ENCODE results near the gene COQ8B.
"Not testable (repeated sequence)": the region's sequence is repeated elsewhere in the genome, so short reads cannot be mapped to it uniquely, and the experiment has no call there.

COQ8B gene

DNA sequence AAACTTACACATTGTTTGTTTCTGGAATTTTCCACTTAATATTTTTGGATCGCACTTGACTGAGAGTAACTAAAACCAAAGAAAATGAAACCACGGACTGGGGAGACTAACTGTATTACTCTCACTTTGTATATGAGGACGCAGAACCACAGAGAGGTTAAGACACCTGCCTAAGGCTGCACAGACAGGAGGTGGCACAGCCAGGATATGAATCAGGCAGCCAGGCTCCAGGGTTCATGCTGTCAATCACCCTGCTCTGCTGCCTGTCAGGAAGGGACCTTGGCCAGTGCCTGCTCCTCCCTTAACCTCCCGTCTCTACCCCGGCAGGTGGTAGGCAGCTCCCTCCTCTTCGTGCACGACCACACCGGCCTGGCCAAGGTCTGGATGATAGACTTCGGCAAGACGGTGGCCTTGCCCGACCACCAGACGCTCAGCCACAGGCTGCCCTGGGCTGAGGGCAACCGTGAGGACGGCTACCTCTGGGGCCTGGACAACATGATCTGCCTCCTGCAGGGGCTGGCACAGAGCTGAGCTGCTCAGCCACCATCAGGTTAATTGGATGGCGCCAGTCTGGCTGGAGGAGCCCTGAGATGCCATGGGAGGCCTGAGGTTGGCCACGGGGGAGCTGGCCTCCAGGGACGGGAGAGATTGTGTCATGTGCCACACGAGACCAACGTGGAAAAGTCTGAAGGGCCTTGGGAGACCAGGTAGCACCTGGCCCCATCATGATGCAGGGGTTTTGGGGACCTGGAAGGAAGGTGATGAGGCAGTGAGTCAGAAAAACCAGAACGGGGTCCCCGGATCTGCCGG, 22.5 kb upstream of the COQ8B start:
- ChIA-PET POLR2A (no interaction called here), CTCF (no interaction called here)
- no peak for DNase-seq (ENCODE audit: low read depth, low spot score)
- TF ChIP-seq, protein P1, sequence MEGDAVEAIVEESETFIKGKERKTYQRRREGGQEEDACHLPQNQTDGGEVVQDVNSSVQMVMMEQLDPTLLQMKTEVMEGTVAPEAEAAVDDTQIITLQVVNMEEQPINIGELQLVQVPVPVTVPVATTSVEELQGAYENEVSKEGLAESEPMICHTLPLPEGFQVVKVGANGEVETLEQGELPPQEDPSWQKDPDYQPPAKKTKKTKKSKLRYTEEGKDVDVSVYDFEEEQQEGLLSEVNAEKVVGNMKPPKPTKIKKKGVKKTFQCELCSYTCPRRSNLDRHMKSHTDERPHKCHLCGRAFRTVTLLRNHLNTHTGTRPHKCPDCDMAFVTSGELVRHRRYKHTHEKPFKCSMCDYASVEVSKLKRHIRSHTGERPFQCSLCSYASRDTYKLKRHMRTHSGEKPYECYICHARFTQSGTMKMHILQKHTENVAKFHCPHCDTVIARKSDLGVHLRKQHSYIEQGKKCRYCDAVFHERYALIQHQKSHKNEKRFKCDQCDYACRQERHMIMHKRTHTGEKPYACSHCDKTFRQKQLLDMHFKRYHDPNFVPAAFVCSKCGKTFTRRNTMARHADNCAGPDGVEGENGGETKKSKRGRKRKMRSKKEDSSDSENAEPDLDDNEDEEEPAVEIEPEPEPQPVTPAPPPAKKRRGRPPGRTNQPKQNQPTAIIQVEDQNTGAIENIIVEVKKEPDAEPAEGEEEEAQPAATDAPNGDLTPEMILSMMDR (IDR thresholded peaks at IDR 0.05; ENCODE audit: insufficient read depth, low read length, missing control alignments): no peak
- no peak overlapping the region for H3K4me3 ChIP-seq (ENCODE audit: low read depth, low read length)

DNA sequence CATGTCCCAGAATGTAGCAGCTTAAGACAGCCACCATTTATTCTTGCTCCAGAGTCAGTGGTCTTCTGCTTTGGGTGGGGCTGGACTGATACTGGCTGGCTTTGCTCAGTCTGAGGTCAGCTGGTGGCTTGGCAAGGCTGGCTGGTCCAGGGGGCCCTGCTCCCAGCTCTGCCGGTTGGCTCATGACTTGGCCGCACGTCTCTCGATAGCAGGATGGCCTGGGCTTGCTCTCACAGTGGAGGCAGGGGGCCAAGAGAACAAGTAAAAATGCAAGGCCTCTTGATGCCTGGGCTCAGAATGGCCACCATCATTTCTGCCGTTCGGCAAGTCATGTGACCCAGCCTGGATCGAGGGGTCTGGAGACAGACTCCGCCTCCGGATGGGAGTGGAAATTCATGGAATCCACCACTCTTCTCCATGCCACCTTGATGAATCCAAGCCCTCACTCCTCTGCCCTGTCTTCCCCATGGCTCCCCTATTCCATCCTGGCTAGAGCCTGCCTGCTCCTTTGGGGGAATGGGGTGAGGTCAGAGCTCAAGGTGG, 20.5 kb upstream of the COQ8B start:
- H3K4me3 ChIP-seq (ENCODE audit: low read depth, low read length): no peak overlapping the region
- ChIA-PET CTCF (no interaction called here), POLR2A (interaction anchor here (1.0 kb wide), 1 partner anchor 13 kb away, joined by 3 read pairs; the partner anchor contains the start of gene ACTMAP)
- DNase-seq (ENCODE audit: low read depth, low spot score): no peak
- TF ChIP-seq, protein P1 (IDR thresholded peaks at IDR 0.05; ENCODE audit: insufficient read depth, low read length, missing control alignments): no peak

DNA sequence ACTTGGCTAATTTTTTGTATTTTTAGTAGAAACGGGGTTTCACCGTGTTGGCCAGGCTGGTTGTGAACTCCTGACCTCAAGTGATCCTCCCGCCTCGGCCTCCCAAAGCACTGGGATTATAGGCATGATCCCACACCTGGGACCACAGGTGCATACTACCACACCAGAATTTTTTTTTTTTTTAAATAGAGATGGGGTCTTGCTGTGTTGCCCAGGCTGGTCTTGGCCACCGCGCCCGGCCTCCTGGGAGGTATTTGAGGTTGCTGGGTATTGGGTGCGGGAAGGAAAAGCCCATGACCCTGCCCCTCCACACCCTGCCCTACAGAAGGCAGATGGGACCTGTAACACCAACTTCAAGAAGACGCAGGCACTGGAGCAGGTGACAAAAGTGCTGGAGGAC, 20.0 kb upstream of the COQ8B start:
- H3K4me3 ChIP-seq (ENCODE audit: low read depth, low read length): no peak overlapping the region
- ChIA-PET CTCF (no interaction called here), POLR2A (interaction anchor here (1.0 kb wide), 1 partner anchor 14 kb away, joined by 3 read pairs; the partner anchor contains the start of gene ACTMAP)
- TF ChIP-seq, protein P1 (IDR thresholded peaks at IDR 0.05; ENCODE audit: insufficient read depth, low read length, missing control alignments): no peak
- DNase-seq (ENCODE audit: low read depth, low spot score): no peak

DNA sequence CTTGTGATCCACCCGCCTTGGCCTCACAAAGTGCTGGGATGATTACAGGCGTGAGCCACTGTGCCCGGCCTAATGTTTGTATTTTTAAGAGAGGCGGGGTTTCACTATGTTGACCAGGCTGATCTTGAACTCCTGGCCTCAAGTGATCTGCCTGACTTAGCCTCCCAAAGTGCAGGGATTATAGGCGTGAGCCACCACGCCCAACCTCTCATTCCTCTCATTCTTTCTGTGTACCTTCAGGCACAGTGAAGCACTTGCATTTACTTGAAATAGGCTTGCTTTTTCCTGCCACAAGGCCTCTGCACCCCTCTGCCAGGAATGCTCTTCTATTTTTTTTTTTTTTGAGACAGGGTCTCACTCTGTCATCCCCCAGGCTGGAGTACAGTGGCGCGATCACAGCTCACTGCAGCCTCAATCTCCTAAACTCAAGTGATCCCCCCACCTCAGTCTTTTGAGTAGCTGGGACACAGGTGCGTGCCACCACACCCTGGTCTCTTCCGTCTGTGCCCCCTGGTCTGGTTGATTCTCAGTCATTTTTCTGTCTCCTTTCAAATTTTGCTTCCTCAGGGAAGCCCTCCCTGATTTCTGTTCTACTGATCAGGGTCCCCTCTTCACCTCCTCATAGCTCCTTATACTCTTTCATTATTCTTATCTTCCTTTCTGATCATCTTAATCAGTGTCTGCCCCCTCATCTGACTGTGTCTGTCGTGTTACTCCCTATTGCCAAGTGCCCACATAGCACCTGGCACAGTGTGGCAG, 18.5 kb upstream of the COQ8B start:
- DNase-seq (ENCODE audit: low read depth, low spot score): no peak
- ChIA-PET CTCF (no interaction called here), POLR2A (interaction anchor here (0.7 kb wide), 1 partner anchor 10 kb away, joined by 3 read pairs; no protein-coding TSS in a partner anchor)
- TF ChIP-seq, protein P1 (IDR thresholded peaks at IDR 0.05; ENCODE audit: insufficient read depth, low read length, missing control alignments): no peak
- H3K4me3 ChIP-seq (ENCODE audit: low read depth, low read length): no peak overlapping the region

DNA sequence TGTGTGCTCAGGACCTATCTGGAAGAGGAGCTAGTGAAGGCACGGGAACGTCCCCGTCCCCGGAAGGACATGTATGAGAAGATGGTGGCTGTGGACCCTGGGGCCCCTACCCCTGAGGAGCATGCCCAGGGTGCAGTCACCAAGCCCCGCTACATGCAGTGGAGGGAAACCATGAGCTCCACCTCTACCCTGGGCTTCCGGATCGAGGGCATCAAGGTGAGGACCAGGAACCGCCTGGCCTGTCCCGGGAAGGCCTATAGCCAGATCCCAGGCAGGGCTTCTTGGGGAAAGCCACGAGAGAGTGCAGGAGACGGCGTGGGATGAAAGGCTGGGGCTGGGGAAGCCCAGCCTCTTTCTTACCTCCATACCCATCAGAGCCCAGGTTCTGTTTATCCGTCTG, 16.5 kb upstream of the COQ8B start:
- ChIA-PET CTCF (interaction anchor here (1.3 to 1.9 kb wide), 3 partner anchors 9 to 74 kb away, joined by 4 to 6 read pairs (median 5); no protein-coding TSS in a partner anchor), POLR2A (no interaction called here)
- TF ChIP-seq, protein P1 (IDR thresholded peaks at IDR 0.05; ENCODE audit: insufficient read depth, low read length, missing control alignments): no peak
- no peak overlapping the region for H3K4me3 ChIP-seq (ENCODE audit: low read depth, low read length)
- no peak for DNase-seq (ENCODE audit: low read depth, low spot score)

DNA sequence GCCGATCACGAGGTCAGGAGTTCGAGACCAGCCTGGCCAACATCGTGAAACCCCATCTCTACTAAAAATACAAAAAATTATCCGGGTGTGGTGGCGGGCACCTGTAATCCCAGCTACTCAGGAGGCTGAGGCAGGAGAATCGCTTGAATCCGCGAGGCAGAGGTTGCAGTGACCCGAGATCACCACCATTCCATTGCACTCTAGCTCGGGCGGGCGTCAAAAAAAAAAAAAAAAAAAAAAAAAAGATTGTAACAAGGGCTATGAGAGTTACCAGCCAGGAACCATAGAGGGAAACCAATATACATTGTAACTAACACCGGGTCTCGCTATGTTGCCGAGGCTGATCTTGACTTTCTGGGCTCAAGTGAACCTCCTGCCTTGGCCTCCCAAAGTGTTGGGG, 15.6 kb upstream of the COQ8B start:
- H3K4me3 ChIP-seq (ENCODE audit: low read depth, low read length); POLR2A ChIA-PET; DNase-seq (ENCODE audit: low read depth, low spot score): not testable (repeated sequence)
- CTCF ChIA-PET: interaction anchor here (1.3 kb wide), 1 partner anchor 74 kb away, joined by 6 read pairs; no protein-coding TSS in a partner anchor

DNA sequence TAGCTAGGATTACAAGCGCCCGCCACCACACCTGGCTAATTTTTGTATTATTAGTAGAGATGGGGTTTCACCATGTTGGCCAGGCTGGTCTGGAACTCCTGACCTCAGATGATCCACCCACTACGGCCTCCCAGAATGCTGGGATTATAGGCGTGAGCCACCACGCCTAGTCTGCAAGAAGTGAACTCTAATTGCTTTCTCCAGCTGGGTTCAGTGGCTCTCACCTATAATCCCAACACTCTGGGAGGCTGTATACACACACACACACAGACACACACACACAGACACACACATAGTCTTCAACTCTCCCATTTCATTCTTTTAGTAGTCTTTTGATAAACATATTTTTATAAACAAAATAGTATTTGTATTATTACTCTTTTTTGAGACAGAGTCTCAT, 13.4 kb upstream of the COQ8B start:
- POLR2A ChIA-PET; DNase-seq (ENCODE audit: low read depth, low spot score): not testable (repeated sequence)
- CTCF ChIA-PET: interaction anchor here (0.9 kb wide), 1 partner anchor 12 kb away, joined by 4 read pairs; no protein-coding TSS in a partner anchor

More for the DNA sequence above, 13.4 kb upstream of the COQ8B start:
- not testable (repeated sequence) for H3K4me3 ChIP-seq (ENCODE audit: low read depth, low read length)
